Measurements from ENCODE around the gene CLIC6.

CLIC6 gene

DNA sequence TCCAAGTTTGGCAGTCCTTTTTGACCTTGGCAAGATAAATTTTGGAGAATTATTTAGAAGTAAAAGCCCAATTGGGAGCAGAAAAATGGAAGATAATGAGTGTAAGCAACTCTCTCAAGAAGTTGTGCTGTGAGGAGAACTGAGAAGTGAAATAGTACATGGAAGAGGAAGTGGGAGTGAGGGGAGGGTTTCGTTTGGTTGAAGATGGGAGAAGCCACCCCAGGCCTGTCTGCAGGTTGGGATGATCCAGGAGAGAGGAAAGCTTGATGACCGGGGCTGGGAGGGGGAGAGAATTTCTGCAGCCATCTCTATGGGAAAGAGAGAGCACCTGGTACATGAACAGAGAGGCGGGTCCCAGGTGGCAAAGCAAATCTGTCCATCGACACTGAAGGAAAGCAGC, 45.3 kb upstream of the CLIC6 start:
- Histone ChIP-seq H3K4me1 (ENCODE audit: control insufficient read depth in 2 of 2, insufficient read depth in 1 of 2, low read depth in 1 of 2, low read length in 2 of 2) (peaks cover 4 to 8% of the 10 kb centered on the region in 2 donors), H3K36me3 (replicated peaks in 1 of 2; ENCODE audit: control insufficient read depth in 2 of 2, insufficient read depth in 2 of 2, low read length in 2 of 2) (no peaks in the 10 kb centered on the region), H3K14ac (ENCODE audit: low read length) (no peak overlapping the region), H3K4ac (ENCODE audit: low read length) (no peak overlapping the region), H2BK120ac (ENCODE audit: low read depth, low read length) (no peak overlapping the region), H3K4me3 (ENCODE audit: low read length in 2 of 2) (no peak overlapping the region), H4K8ac (ENCODE audit: low read depth, low read length) (no peak overlapping the region), H2AFZ (ENCODE audit: low read length) (no peak overlapping the region), H3K18ac (ENCODE audit: low read length) (no peak overlapping the region), H3K27ac (replicated peaks; ENCODE audit: low read length) (no peak overlapping the region), H3K27me3 (ENCODE audit: control insufficient read depth in 3 of 3, insufficient read depth in 3 of 3, low read depth in 1 of 3, low read length in 3 of 3) (peaks cover 0 to 12% (median 0%) of the 10 kb centered on the region in 3 experiments), H3K4me2 (ENCODE audit: insufficient read depth, low read length, poor library complexity, severe bottlenecking) (no peak overlapping the region), H2AK5ac (ENCODE audit: low read depth, low read length) (no peak overlapping the region), H2BK5ac (ENCODE audit: low read length) (no peak overlapping the region), H2BK15ac (ENCODE audit: low read length) (no peak overlapping the region), H3K9me3 (replicated peaks in 1 of 2; ENCODE audit: control insufficient read depth in 2 of 2, insufficient read depth in 1 of 2, low read depth in 1 of 2, low read length in 2 of 2) (no peaks in the 10 kb centered on the region), H3K79me1 (ENCODE audit: low read depth, low read length) (no peaks in the 10 kb centered on the region), H3K23ac (ENCODE audit: low read depth, low read length, poor library complexity) (no peak overlapping the region), H3K9ac (ENCODE audit: low read depth, low read length, poor library complexity) (no peak overlapping the region), H4K91ac (ENCODE audit: low read depth, low read length, poor library complexity) (no peak overlapping the region), H2BK12ac (ENCODE audit: low read length) (no peak overlapping the region)
- 100% methylated on average over 1 of the region's 4 CpGs; no CpG with 5 or more reads in 1 of the 2 donors for WGBS, 2 donors (ENCODE audit: extremely low coverage in 2 of 2, insufficient read length in 2 of 2, insufficient replicate concordance in 1 of 2)
- no peak for DNase-seq (ENCODE audit: low spot score)

DNA sequence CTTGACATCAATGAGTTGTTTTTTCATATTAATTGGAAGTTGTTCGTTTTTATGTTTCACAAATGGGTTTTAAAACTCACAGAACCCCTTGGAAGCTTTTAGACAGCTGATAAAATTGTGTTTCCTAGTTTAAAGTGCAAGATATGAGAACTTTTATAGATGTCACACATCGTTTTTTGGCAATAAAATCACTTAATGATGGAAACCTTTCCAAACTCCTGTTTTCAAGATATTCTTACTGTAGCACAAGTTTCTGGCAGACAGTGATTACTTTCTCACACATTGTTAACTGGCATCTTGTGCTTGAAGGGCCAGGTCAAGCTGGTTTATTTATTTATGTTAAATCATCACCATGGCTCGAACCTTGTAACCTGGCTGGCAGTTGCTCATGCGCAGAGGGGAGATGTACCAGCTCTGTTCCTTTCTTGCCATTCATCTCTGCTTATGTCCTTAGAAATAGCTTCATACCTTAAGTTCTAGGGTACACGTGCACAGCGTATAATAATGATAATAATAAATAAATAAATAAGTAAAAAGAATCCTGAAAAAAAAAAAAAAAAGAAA, 43.7 kb upstream of the CLIC6 start:
- Histone ChIP-seq H3K4me3 (ENCODE audit: low read length in 2 of 2) (no peak overlapping the region), H3K18ac (ENCODE audit: low read length) (no peak overlapping the region), H3K4ac (ENCODE audit: low read length) (no peak overlapping the region), H4K8ac (ENCODE audit: low read depth, low read length) (no peak overlapping the region), H3K27me3 (ENCODE audit: control insufficient read depth in 3 of 3, insufficient read depth in 3 of 3, low read depth in 1 of 3, low read length in 3 of 3) (peaks cover 0 to under 1% (median 0%) of the 10 kb centered on the region in 3 experiments), H2BK15ac (ENCODE audit: low read length) (no peak overlapping the region), H2AK5ac (ENCODE audit: low read depth, low read length) (no peak overlapping the region), H4K91ac (ENCODE audit: low read depth, low read length, poor library complexity) (no peak overlapping the region), H2BK120ac (ENCODE audit: low read depth, low read length) (no peak overlapping the region), H3K27ac (replicated peaks; ENCODE audit: low read length) (no peak overlapping the region), H3K4me1 (ENCODE audit: control insufficient read depth in 2 of 2, insufficient read depth in 1 of 2, low read depth in 1 of 2, low read length in 2 of 2) (peaks cover 1 to 5% of the 10 kb centered on the region in 2 donors), H3K4me2 (ENCODE audit: insufficient read depth, low read length, poor library complexity, severe bottlenecking) (no peak overlapping the region), H3K14ac (ENCODE audit: low read length) (no peak overlapping the region), H3K9me3 (replicated peaks in 1 of 2; ENCODE audit: control insufficient read depth in 2 of 2, insufficient read depth in 1 of 2, low read depth in 1 of 2, low read length in 2 of 2) (no peaks in the 10 kb centered on the region), H3K9ac (ENCODE audit: low read depth, low read length, poor library complexity) (no peak overlapping the region), H2BK12ac (ENCODE audit: low read length) (no peak overlapping the region), H3K79me1 (ENCODE audit: low read depth, low read length) (no peaks in the 10 kb centered on the region), H3K23ac (ENCODE audit: low read depth, low read length, poor library complexity) (no peak overlapping the region), H3K36me3 (replicated peaks in 1 of 2; ENCODE audit: control insufficient read depth in 2 of 2, insufficient read depth in 2 of 2, low read length in 2 of 2) (no peaks in the 10 kb centered on the region), H2BK5ac (ENCODE audit: low read length) (no peak overlapping the region), H2AFZ (ENCODE audit: low read length) (no peak overlapping the region)
- no CpG with 5 or more reads among the region's 6 CpGs for WGBS, 2 donors (ENCODE audit: extremely low coverage in 2 of 2, insufficient read length in 2 of 2, insufficient replicate concordance in 1 of 2)
- no peak for DNase-seq (ENCODE audit: low spot score)

DNA sequence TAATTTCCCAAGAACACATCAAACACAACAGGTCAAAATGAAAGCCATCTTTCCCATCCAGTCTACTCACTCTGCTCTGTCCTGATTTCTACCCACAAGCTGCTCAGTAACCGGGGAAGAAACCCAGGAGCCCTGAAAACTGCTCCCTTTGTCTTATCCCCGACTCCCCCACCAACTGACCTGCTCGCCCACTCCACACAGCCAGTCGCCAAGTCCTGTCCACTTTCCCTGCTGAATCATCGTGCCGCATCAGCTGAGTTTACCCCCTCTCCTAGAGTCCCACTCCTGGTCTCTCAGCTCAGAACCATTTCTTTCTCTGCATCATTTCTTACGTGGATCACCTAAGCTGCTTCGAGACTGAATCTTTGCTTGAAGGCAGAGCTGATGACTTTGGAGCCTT, 42.7 kb upstream of the CLIC6 start:
- H3K36me3 ChIP-seq (replicated peaks in 1 of 2; ENCODE audit: control insufficient read depth in 2 of 2, insufficient read depth in 2 of 2, low read length in 2 of 2): no peaks in the 10 kb centered on the region
- H3K4ac ChIP-seq (ENCODE audit: low read length): no peak overlapping the region
- no peaks in the 10 kb centered on the region for H3K4me1 ChIP-seq (ENCODE audit: control insufficient read depth in 2 of 2, insufficient read depth in 1 of 2, low read depth in 1 of 2, low read length in 2 of 2)
- no peak overlapping the region for H3K27ac ChIP-seq (replicated peaks; ENCODE audit: low read length)
- no peaks in the 10 kb centered on the region for H3K79me1 ChIP-seq (ENCODE audit: low read depth, low read length)
- no peak overlapping the region for H4K8ac ChIP-seq (ENCODE audit: low read depth, low read length)
- no peak overlapping the region for H3K18ac ChIP-seq (ENCODE audit: low read length)
- DNase-seq (ENCODE audit: low spot score): no peak
- H2AFZ ChIP-seq (ENCODE audit: low read length): no peak overlapping the region
- H3K4me2 ChIP-seq (ENCODE audit: insufficient read depth, low read length, poor library complexity, severe bottlenecking): no peak overlapping the region
- H3K4me3 ChIP-seq (ENCODE audit: low read length in 2 of 2): no peak overlapping the region
- H4K91ac ChIP-seq (ENCODE audit: low read depth, low read length, poor library complexity): no peak overlapping the region
- no peak overlapping the region for H2BK12ac ChIP-seq (ENCODE audit: low read length)
- no peak overlapping the region for H2BK5ac ChIP-seq (ENCODE audit: low read length)
- H2BK15ac ChIP-seq (ENCODE audit: low read length): no peak overlapping the region
- no peak overlapping the region for H2AK5ac ChIP-seq (ENCODE audit: low read depth, low read length)
- no peaks in the 10 kb centered on the region for H3K27me3 ChIP-seq (ENCODE audit: control insufficient read depth in 3 of 3, insufficient read depth in 3 of 3, low read depth in 1 of 3, low read length in 3 of 3)
- H2BK120ac ChIP-seq (ENCODE audit: low read depth, low read length): no peak overlapping the region
- WGBS, 2 donors (ENCODE audit: extremely low coverage in 2 of 2, insufficient read length in 2 of 2, insufficient replicate concordance in 1 of 2): no CpG with 5 or more reads among the region's 8 CpGs
- H3K9me3 ChIP-seq (replicated peaks in 1 of 2; ENCODE audit: control insufficient read depth in 2 of 2, insufficient read depth in 1 of 2, low read depth in 1 of 2, low read length in 2 of 2): no peaks in the 10 kb centered on the region
- no peak overlapping the region for H3K9ac ChIP-seq (ENCODE audit: low read depth, low read length, poor library complexity)
- H3K23ac ChIP-seq (ENCODE audit: low read depth, low read length, poor library complexity): no peak overlapping the region
- H3K14ac ChIP-seq (ENCODE audit: low read length): no peak overlapping the region

DNA sequence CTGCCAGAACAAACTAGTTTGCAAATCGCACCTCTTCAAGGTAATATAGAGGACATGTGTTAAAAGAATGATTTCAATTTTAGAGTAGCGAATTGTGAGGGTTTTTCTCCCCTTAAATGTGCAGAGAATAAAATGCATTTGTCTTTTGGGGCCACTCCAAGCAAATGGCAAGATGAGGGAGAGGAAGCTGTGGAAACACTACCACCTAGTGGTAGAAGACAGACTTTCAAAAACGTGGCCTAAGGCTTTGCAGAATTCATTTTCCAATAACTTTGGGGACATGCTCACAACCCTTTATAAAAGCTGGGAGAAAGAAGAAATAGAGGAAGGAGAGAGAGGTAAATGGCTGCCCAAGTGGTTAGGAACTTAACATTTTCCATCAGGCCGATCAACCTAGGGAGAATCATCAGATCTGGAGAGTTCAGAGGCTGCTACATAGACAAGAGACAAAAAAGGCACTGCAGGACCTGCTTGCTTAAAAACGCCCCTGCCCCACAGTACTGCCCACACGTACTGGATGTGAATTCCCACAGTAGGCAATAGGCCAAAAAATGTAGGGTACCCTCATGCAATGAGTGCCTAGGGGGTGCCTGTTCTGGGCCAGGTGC, 38.2 kb upstream of the CLIC6 start:
- peak; percentile 52 for DNase-seq (ENCODE audit: low spot score)
- H3K23ac ChIP-seq (ENCODE audit: low read depth, low read length, poor library complexity): no peak overlapping the region
- WGBS, 2 donors (ENCODE audit: extremely low coverage in 2 of 2, insufficient read length in 2 of 2, insufficient replicate concordance in 1 of 2): no CpG with 5 or more reads among the region's 6 CpGs

More for the DNA sequence above, 38.2 kb upstream of the CLIC6 start:
- Histone ChIP-seq H3K36me3 (replicated peaks in 1 of 2; ENCODE audit: control insufficient read depth in 2 of 2, insufficient read depth in 2 of 2, low read length in 2 of 2) (no peaks in the 10 kb centered on the region), H2AFZ (ENCODE audit: low read length) (no peak overlapping the region), H2BK5ac (ENCODE audit: low read length) (no peak overlapping the region), H3K4ac (ENCODE audit: low read length) (no peak overlapping the region), H4K91ac (ENCODE audit: low read depth, low read length, poor library complexity) (no peak overlapping the region), H3K9ac (ENCODE audit: low read depth, low read length, poor library complexity) (no peak overlapping the region), H3K14ac (ENCODE audit: low read length) (no peak overlapping the region), H2BK120ac (ENCODE audit: low read depth, low read length) (no peak overlapping the region), H4K8ac (ENCODE audit: low read depth, low read length) (no peak overlapping the region), H2AK5ac (ENCODE audit: low read depth, low read length) (no peak overlapping the region), H3K27ac (replicated peaks; ENCODE audit: low read length) (no peak overlapping the region), H3K9me3 (replicated peaks in 1 of 2; ENCODE audit: control insufficient read depth in 2 of 2, insufficient read depth in 1 of 2, low read depth in 1 of 2, low read length in 2 of 2) (no peaks in the 10 kb centered on the region), H3K79me1 (ENCODE audit: low read depth, low read length) (peaks cover 2% of the 10 kb centered on the region), H3K4me1 (ENCODE audit: control insufficient read depth in 2 of 2, insufficient read depth in 1 of 2, low read depth in 1 of 2, low read length in 2 of 2) (no peaks in the 10 kb centered on the region), H3K27me3 (ENCODE audit: control insufficient read depth in 3 of 3, insufficient read depth in 3 of 3, low read depth in 1 of 3, low read length in 3 of 3) (no peaks in the 10 kb centered on the region), H3K18ac (ENCODE audit: low read length) (no peak overlapping the region), H3K4me2 (ENCODE audit: insufficient read depth, low read length, poor library complexity, severe bottlenecking) (no peak overlapping the region), H2BK15ac (ENCODE audit: low read length) (no peak overlapping the region), H3K4me3 (ENCODE audit: low read length in 2 of 2) (no peak overlapping the region), H2BK12ac (ENCODE audit: low read length) (no peak overlapping the region)

Data from neuronal stem cell (in vitro differentiated cells).